ENCODE results near the gene PSMC6. TPM values are rescaled to one million over a fixed set of nuclear protein-coding genes. Genes with fewer than 3 reads are reported as not detected.

Gene PSMC6
- total and polyA plus RNA-seq, 12 donors: 78.5 to 99.4 (median 89.1) TPM

- H3K27ac ChIP-seq: peak overlapping the region in 8 of 10 donors; percentile 11 to 62 (median 44)
- no peaks in the 10 kb centered on the region for H3K9me3 ChIP-seq
- peaks cover 0 to 38% (median 7%) of the 10 kb centered on the region in 9 donors for H3K4me1 ChIP-seq
- H3K4me3 ChIP-seq: no peak overlapping the region
- 63 to 69% methylated on average over 3 of the region's 3 CpGs for WGBS, 2 donors
- H3K27me3 ChIP-seq: no peaks in the 10 kb centered on the region
- intact Hi-C loops (cut with DNase I): loop anchor here in 1 of 10 donors (10.0 kb wide), 1 partner anchor 146 kb away; the partner anchor contains the start of genes GPR137C and TXNDC16
- DNase-seq (no peak), ATAC-seq (no peak)
- H3K36me3 ChIP-seq: no peaks in the 10 kb centered on the region
- no peak for TF ChIP-seq CTCF (IDR thresholded peaks at IDR 0.05)
Observed at GRCh38 chr14:52701223-52701622, 5.8 kb upstream of the PSMC6 start.

- H3K36me3 ChIP-seq: peaks cover 0 to under 1% (median 0%) of the 10 kb centered on the region in 9 donors
- no peak for TF ChIP-seq CTCF (IDR thresholded peaks at IDR 0.05)
- no peaks in the 10 kb centered on the region for H3K27me3 ChIP-seq
- peak overlapping the region in 1 of 10 donors; percentile 45 for H3K27ac ChIP-seq
- H3K9me3 ChIP-seq: no peaks in the 10 kb centered on the region
- intact Hi-C loops (cut with DNase I): loop anchor here in 1 of 10 donors (10.0 kb wide), 1 partner anchor 148 kb away; the partner anchor contains the start of genes GPR137C and TXNDC16
- H3K4me3 ChIP-seq: no peak overlapping the region
- DNase-seq (no peak), ATAC-seq (peak in 1 of 8 donors; percentile 7)
- H3K4me1 ChIP-seq: peaks cover 0 to 40% (median 16%) of the 10 kb centered on the region in 9 donors
- WGBS, 2 donors: 76 to 81% methylated on average over 3 of the region's 3 CpGs
Observed at GRCh38 chr14:52703225-52703624, 3.8 kb upstream of the PSMC6 start.

- H3K9me3 ChIP-seq: no peaks in the 10 kb centered on the region
- no peak for DNase-seq
- no peak for ATAC-seq
- no peak for TF ChIP-seq CTCF (IDR thresholded peaks at IDR 0.05)
- intact Hi-C loops (cut with DNase I): loop anchor here in 1 of 10 donors (10.0 kb wide), 1 partner anchor 149 kb away; the partner anchor contains the start of genes GPR137C and TXNDC16
- H3K36me3 ChIP-seq: peaks cover 0 to 5% (median under 1%) of the 10 kb centered on the region in 9 donors
- H3K4me1 ChIP-seq: peaks cover 0 to 45% (median 20%) of the 10 kb centered on the region in 9 donors
- no peaks in the 10 kb centered on the region for H3K27me3 ChIP-seq
- WGBS, 2 donors: 94 to 95% methylated on average over 2 of the region's 2 CpGs
- H3K27ac ChIP-seq: peak overlapping the region in 1 of 10 donors; percentile 45
- H3K4me3 ChIP-seq: no peak overlapping the region
Observed at GRCh38 chr14:52703664-52704063, 3.3 kb upstream of the PSMC6 start.

GRCh38 chr14:52706286-52706685, 714 bp upstream of the PSMC6 start:
- 89 to 93% methylated on average over 5 of the region's 5 CpGs for whole genome bisulfite sequencing, 2 donors
- intact Hi-C loops (cut with DNase I): loop anchor here in 2 of 10 donors (5.0 to 10.0 kb wide), 2 partner anchors 151 to 154 kb away; partner anchors contain the start of genes GPR137C (in 2 of the 2) and TXNDC16 (in 2 of the 2)

More at GRCh38 chr14:52706286-52706685, 714 bp upstream of the PSMC6 start:
- ATAC-seq: no peak
- no peak for TF ChIP-seq CTCF (IDR thresholded peaks at IDR 0.05)
- Histone ChIP-seq H3K4me1 (peaks cover 0 to 46% (median 32%) of the 10 kb centered on the region in 9 donors), H3K27me3 (no peaks in the 10 kb centered on the region), H3K9me3 (no peaks in the 10 kb centered on the region), H3K4me3 (peak overlapping the region; percentile 57 to 88 (median 74)), H3K36me3 (peaks cover 0 to 31% (median 14%) of the 10 kb centered on the region in 9 donors), H3K27ac (peak overlapping the region; percentile 65 to 94 (median 90))
- no peak for DNase-seq

All from heart right ventricle (tissue), 16 donors.